OCI-LY1 (cell line): ENCODE results near the gene DCK.

ENCODE experiments used
- H2AFZ ChIP-seq: fragments of 200-600 bp; sonication (generic), shearing (Covaris generic); 2 replicates; pipeline ENCODE4 v1.6.0; 2014; ENCODE audit warnings: antibody characterized with exemption, mild to moderate bottlenecking, low read length
- H3F3A ChIP-seq: fragments of 200-600 bp; sonication (generic), shearing (Covaris generic); 2 replicates; pipeline ENCODE4 v1.6.0; 2014; ENCODE audit warnings: mild to moderate bottlenecking, antibody characterized with exemption, low read length, moderate library complexity; ENCODE audit not compliant: insufficient read depth
- H3K27ac ChIP-seq: fragments of 200-600 bp; sonication (generic); 2 replicates; pipeline ENCODE4 v1.5.1; 2014; ENCODE audit warnings: low read length, mixed run types, mild to moderate bottlenecking, low read depth; ENCODE audit not compliant: poor library complexity, severe bottlenecking
- H3K27me3 ChIP-seq: fragments of 200-600 bp; sonication (generic); 2 replicates; pipeline ENCODE4 v1.6.0; 2014; ENCODE audit warnings: antibody characterized with exemption, mild to moderate bottlenecking, low read length, moderate library complexity; ENCODE audit not compliant: insufficient read depth
- H3K36me3 ChIP-seq: fragments of 200-600 bp; sonication (generic); 2 replicates; pipeline ENCODE4 v1.6.1; 2014; ENCODE audit warnings: mild to moderate bottlenecking, antibody characterized with exemption, low read length, moderate library complexity, mixed read lengths; ENCODE audit not compliant: insufficient read depth
- H3K4me1 ChIP-seq: fragments of 200-600 bp; sonication (generic); 2 replicates; pipeline ENCODE4 v1.5.1; 2014; ENCODE audit warnings: mild to moderate bottlenecking, low read length, moderate library complexity; ENCODE audit not compliant: insufficient read depth, severe bottlenecking
- H3K4me2 ChIP-seq: fragments of 200-600 bp; sonication (generic), shearing (Covaris generic); 2 replicates; pipeline ENCODE4 v1.6.1; 2014; ENCODE audit warnings: low read length
- H3K4me3 ChIP-seq: fragments of 200-600 bp; sonication (generic); 2 replicates; pipeline ENCODE4 v1.5.1; 2014; ENCODE audit warnings: low read length, low read depth, mild to moderate bottlenecking, mixed read lengths; ENCODE audit not compliant: poor library complexity, severe bottlenecking
- H3K79me2 ChIP-seq: fragments of 200-600 bp; shearing (Covaris generic); 2 replicates; pipeline ENCODE4 v1.6.1; 2016; ENCODE audit warnings: mixed run types, low read length, mixed read lengths; ENCODE audit not compliant: insufficient read depth
- H3K9ac ChIP-seq: fragments of 200-600 bp; sonication (generic), shearing (Covaris generic); 2 replicates; pipeline ENCODE4 v1.6.1; 2014; ENCODE audit warnings: mild to moderate bottlenecking, low read length, mixed read lengths
- H3K9me2 ChIP-seq: fragments of 200-600 bp; sonication (generic), shearing (Covaris generic); 2 replicates; pipeline ENCODE4 v1.6.1; 2014; ENCODE audit warnings: low read depth, mild to moderate bottlenecking, low read length, mixed read lengths
- H3K9me3 ChIP-seq: fragments of 200-600 bp; shearing (Covaris generic); 2 replicates; pipeline ENCODE4 v1.6.1; 2014; ENCODE audit warnings: low read length, mixed read lengths
- H4K20me1 ChIP-seq: fragments of 200-600 bp; sonication (generic), shearing (Covaris generic); 2 replicates; pipeline ENCODE4 v1.6.0; 2016; ENCODE audit warnings: mild to moderate bottlenecking, low read length; ENCODE audit not compliant: insufficient read depth
- CTCF ChIP-seq: fragments of 200-600 bp; sonication (generic), shearing (Covaris generic); IDR thresholded peaks from 2 replicates; pipeline ENCODE4 v1.5.1; 2017; ENCODE audit warnings: mild to moderate bottlenecking, antibody characterized with exemption, low read length, moderate library complexity, mixed read lengths
- EZH2 ChIP-seq: fragments of 200-600 bp; sonication (generic), shearing (Covaris generic); IDR thresholded peaks from 2 replicates; pipeline ENCODE4 v1.8.0; 2017; ENCODE audit warnings: borderline replicate concordance, mixed run types, mild to moderate bottlenecking, antibody characterized with exemption, low read length, moderate library complexity, mixed read lengths

Gene DCK

DNA sequence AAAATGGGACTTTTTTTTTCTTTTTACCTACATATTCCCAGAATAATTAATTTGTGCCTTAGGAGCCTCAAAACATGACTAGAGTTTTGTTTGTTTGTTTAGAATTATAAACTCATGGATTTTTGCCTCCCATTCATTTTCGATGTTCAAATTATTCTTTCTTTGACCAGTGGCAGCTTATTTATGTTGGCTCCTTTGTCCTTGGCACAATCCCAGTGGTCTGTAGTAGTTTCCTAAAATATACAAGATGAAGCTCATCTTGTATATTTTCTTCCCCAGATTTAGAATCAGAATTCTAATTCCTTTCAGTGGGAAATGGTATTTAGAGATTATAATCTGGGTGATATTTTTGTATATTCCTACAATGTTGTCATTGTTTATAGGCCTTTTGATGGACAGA, 27.2 kb downstream of the DCK start:
- peaks cover 29% of the 10 kb centered on the region for H3K79me2 ChIP-seq

GRCh38 chr4:71025654-71026053, 32.2 kb downstream of the DCK start:
- H4K20me1 ChIP-seq: no peaks in the 10 kb centered on the region
- H3K4me2 ChIP-seq: no peak overlapping the region
- no peak overlapping the region for H3K4me3 ChIP-seq
- no peak overlapping the region for H2AFZ ChIP-seq
- no peaks in the 10 kb centered on the region for H3K27me3 ChIP-seq
- no peaks in the 10 kb centered on the region for H3K9me3 ChIP-seq
- peaks cover 3% of the 10 kb centered on the region; the same call in 1 of the 2 replicates for H3F3A ChIP-seq
- no peaks in the 10 kb centered on the region for H3K4me1 ChIP-seq
- peaks cover 3% of the 10 kb centered on the region for H3K79me2 ChIP-seq
- TF ChIP-seq CTCF: peak; percentile 30; the same call in 1 of the 2 replicates
- TF ChIP-seq EZH2: no peak
- H3K27ac ChIP-seq: no peak overlapping the region
- no peaks in the 10 kb centered on the region for H3K9me2 ChIP-seq
- peaks cover 92% of the 10 kb centered on the region for H3K36me3 ChIP-seq
- H3K9ac ChIP-seq: no peak overlapping the region

More for the DNA sequence above, 27.2 kb downstream of the DCK start:
- no peaks in the 10 kb centered on the region for H4K20me1 ChIP-seq
- H3K9ac ChIP-seq: no peak overlapping the region
- no peaks in the 10 kb centered on the region for H3K4me1 ChIP-seq
- H3K4me3 ChIP-seq: no peak overlapping the region
- no peaks in the 10 kb centered on the region for H3K27me3 ChIP-seq
- H3K36me3 ChIP-seq: peaks cover 54% of the 10 kb centered on the region
- H3K9me2 ChIP-seq: no peaks in the 10 kb centered on the region
- H3K9me3 ChIP-seq: no peaks in the 10 kb centered on the region
- H3F3A ChIP-seq: peaks cover 3% of the 10 kb centered on the region; the same call in 1 of the 2 replicates
- TF ChIP-seq CTCF: no peak
- TF ChIP-seq EZH2: no peak
- no peak overlapping the region for H2AFZ ChIP-seq
- H3K27ac ChIP-seq: no peak overlapping the region
- H3K4me2 ChIP-seq: no peak overlapping the region

DNA sequence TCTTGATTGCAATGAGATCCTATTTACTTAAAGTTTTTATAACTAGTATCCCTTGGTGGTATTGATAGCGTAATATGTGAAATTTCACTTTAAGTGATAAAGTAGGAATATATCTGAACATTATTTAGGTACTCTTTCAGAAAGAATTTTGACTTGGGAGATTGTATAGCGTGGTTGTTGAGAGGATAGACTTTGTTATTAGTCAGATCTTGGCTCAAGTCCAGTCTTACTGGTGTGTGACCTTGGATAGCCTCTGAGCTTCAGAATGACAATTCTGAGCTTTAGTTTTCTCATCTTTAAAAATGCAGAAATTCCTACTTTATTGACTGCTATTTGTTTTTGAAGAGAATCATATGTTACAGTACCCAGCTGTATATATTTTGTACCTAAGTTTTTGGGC, 32.6 kb downstream of the DCK start:
- H3K4me2 ChIP-seq: no peak overlapping the region

More for the DNA sequence above, 32.6 kb downstream of the DCK start:
- Histone ChIP-seq H3K27ac (no peak overlapping the region), H3K79me2 (no peaks in the 10 kb centered on the region; the same call in 1 of the 2 replicates), H2AFZ (no peak overlapping the region), H3F3A (0 out of 2 replicates have a peak, but pooled peaks cover 3% of the 10 kb centered on the region), H3K9ac (no peak overlapping the region), H3K9me3 (no peaks in the 10 kb centered on the region), H3K4me3 (no peak overlapping the region), H3K36me3 (peaks cover 94% of the 10 kb centered on the region), H3K27me3 (no peaks in the 10 kb centered on the region), H3K4me1 (no peaks in the 10 kb centered on the region), H3K9me2 (no peaks in the 10 kb centered on the region), H4K20me1 (no peaks in the 10 kb centered on the region)
- TF ChIP-seq CTCF: no peak
- TF ChIP-seq EZH2: no peak
